Measurements from ENCODE around the gene MPRIP.

DNA sequence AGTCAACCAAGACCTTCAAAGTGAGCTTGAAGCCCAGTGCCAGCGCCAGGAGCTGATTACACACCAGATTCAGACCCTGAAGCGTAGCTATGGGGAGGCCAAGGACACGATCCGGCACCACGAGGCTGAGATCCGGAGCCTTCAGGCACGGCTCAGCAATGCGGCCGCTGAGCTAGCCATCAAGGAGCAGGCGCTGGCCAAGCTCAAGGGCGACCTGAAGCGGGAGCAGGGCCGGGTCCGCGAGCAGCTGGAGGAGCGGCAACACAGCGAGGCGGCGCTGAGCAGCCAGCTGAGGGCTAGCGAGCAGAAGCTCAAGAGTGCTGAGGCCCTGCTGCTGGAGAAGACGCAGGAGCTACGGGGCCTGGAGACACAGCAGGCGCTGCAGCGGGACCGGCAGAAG lies 121.9 kb downstream of the MPRIP start:
- no peak for TF ChIP-seq POLR2A (IDR thresholded peaks at IDR 0.05; ENCODE audit: low read depth, low read length)
- no peak for TF ChIP-seq TAF1 (IDR thresholded peaks at IDR 0.05; ENCODE audit: low read depth, low read length)
- TF ChIP-seq POLR2AphosphoS5 (IDR thresholded peaks at IDR 0.05; ENCODE audit: low read depth, low read length): no peak
- TF ChIP-seq SPI1 (IDR thresholded peaks at IDR 0.05; ENCODE audit: low read depth, low read length): no peak
